ENCODE data around the gene GATAD2B. TPM values are rescaled to one million over a fixed set of nuclear protein-coding genes. Genes with fewer than 3 reads are reported as not detected.

The GATAD2B gene
- total and polyA plus RNA-seq, 2 donors (not counting 1 experiment from before 2014, with no cell fraction given) = 4.8 to 5.2 TPM

DNA sequence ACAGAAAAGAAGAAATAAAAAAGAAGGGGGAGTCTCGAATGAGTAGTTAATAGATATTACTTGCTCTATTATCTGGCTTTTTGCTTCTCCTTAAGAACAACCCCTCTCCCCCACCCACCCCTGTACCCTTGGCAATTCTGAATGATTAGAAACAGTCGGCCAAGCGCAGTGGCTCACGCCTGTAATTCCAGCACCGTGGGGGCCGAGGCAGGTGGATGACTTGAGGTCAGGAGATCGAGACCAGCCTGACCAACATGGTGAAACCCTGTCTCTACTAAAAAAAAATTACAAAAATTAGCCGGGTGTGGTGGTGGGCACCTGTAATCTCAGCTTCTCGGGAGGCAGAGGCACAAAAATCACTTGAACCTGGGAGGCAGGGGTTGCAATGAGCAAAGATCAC lies 42.7 kb downstream of the GATAD2B start:
- TF ChIP-seq, protein P1, sequence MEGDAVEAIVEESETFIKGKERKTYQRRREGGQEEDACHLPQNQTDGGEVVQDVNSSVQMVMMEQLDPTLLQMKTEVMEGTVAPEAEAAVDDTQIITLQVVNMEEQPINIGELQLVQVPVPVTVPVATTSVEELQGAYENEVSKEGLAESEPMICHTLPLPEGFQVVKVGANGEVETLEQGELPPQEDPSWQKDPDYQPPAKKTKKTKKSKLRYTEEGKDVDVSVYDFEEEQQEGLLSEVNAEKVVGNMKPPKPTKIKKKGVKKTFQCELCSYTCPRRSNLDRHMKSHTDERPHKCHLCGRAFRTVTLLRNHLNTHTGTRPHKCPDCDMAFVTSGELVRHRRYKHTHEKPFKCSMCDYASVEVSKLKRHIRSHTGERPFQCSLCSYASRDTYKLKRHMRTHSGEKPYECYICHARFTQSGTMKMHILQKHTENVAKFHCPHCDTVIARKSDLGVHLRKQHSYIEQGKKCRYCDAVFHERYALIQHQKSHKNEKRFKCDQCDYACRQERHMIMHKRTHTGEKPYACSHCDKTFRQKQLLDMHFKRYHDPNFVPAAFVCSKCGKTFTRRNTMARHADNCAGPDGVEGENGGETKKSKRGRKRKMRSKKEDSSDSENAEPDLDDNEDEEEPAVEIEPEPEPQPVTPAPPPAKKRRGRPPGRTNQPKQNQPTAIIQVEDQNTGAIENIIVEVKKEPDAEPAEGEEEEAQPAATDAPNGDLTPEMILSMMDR (conservative IDR thresholded peaks at IDR 0.05 in 1 of 2, IDR thresholded peaks at IDR 0.05 in 1 of 2; ENCODE audit: low read depth in 1 of 2, low read length in 2 of 2) = no peak
- no peak for TF ChIP-seq EZH2 (IDR thresholded peaks at IDR 0.05; ENCODE audit: low read length, missing control alignments)
- H3K4me2 ChIP-seq (ENCODE audit: extremely low read depth, insufficient read depth, low read length) = no peak overlapping the region
- no peaks in the 10 kb centered on the region for H3K9me3 ChIP-seq (ENCODE audit: control insufficient read depth, insufficient read depth, low read depth, low read length)
- no peak overlapping the region for H3K9ac ChIP-seq (ENCODE audit: insufficient read depth, low read length)
- H2AFZ ChIP-seq (ENCODE audit: low read length) = no peak overlapping the region
- H3K4me3 ChIP-seq (replicated peaks in 1 of 4; ENCODE audit: control extremely low read depth in 1 of 4, insufficient read depth in 1 of 4, low read depth in 3 of 4, low read length in 4 of 4) = no peak overlapping the region
- no peaks in the 10 kb centered on the region for H3K27me3 ChIP-seq (ENCODE audit: control insufficient read depth, insufficient read depth, low read length)
- H3K27ac ChIP-seq (ENCODE audit: insufficient read depth, low read length) = no peak overlapping the region
- DNase-seq (ENCODE audit: low read depth in 2 of 2) = no peak
- peaks cover 16% of the 10 kb centered on the region for H3K79me2 ChIP-seq (ENCODE audit: control insufficient read depth, insufficient read depth, low read length)
- H3K4me1 ChIP-seq (ENCODE audit: control insufficient read depth, extremely low read depth, insufficient read depth, low read length) = peaks cover 7% of the 10 kb centered on the region
- H4K20me1 ChIP-seq (ENCODE audit: control insufficient read depth, extremely low read depth, insufficient read depth, low read length) = no peaks in the 10 kb centered on the region
- H3K36me3 ChIP-seq (ENCODE audit: control insufficient read depth, insufficient read depth, low read length) = no peaks in the 10 kb centered on the region

DNA sequence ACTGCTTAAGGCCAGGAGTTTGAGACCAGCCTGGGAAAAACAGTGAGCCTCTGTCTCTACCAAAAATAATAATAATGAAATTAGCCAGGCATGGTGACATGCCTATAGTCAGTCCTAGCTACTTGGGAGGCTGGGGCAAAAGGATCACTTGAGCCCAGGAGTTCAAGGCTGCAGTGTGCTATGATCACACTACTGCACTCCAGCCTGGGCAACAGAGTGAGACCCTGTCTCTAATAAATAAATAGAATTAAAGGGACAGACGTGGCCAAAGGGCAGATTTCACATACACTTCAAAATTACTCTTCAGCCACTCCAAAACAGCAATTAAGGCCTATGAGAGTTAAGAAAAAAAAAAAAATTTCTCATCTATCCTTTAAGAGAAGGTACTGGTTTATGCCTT lies 45.7 kb downstream of the GATAD2B start:
- Histone ChIP-seq H3K4me3 (replicated peaks in 1 of 4; ENCODE audit: control extremely low read depth in 1 of 4, insufficient read depth in 1 of 4, low read depth in 3 of 4, low read length in 4 of 4) (no peak overlapping the region), H3K9me3 (ENCODE audit: control insufficient read depth, insufficient read depth, low read depth, low read length) (no peaks in the 10 kb centered on the region), H3K36me3 (ENCODE audit: control insufficient read depth, insufficient read depth, low read length) (no peaks in the 10 kb centered on the region), H3K4me2 (ENCODE audit: extremely low read depth, insufficient read depth, low read length) (no peak overlapping the region), H4K20me1 (ENCODE audit: control insufficient read depth, extremely low read depth, insufficient read depth, low read length) (no peaks in the 10 kb centered on the region), H3K27ac (ENCODE audit: insufficient read depth, low read length) (no peak overlapping the region), H3K9ac (ENCODE audit: insufficient read depth, low read length) (no peak overlapping the region), H3K27me3 (ENCODE audit: control insufficient read depth, insufficient read depth, low read length) (no peaks in the 10 kb centered on the region), H2AFZ (ENCODE audit: low read length) (no peak overlapping the region), H3K79me2 (ENCODE audit: control insufficient read depth, insufficient read depth, low read length) (peaks cover 10% of the 10 kb centered on the region), H3K4me1 (ENCODE audit: control insufficient read depth, extremely low read depth, insufficient read depth, low read length) (peaks cover 5% of the 10 kb centered on the region)
- no peak for TF ChIP-seq EZH2 (IDR thresholded peaks at IDR 0.05; ENCODE audit: low read length, missing control alignments)
- TF ChIP-seq, protein P1 (conservative IDR thresholded peaks at IDR 0.05 in 1 of 2, IDR thresholded peaks at IDR 0.05 in 1 of 2; ENCODE audit: low read depth in 1 of 2, low read length in 2 of 2) = no peak
- no peak for DNase-seq (ENCODE audit: low read depth in 2 of 2)

DNA sequence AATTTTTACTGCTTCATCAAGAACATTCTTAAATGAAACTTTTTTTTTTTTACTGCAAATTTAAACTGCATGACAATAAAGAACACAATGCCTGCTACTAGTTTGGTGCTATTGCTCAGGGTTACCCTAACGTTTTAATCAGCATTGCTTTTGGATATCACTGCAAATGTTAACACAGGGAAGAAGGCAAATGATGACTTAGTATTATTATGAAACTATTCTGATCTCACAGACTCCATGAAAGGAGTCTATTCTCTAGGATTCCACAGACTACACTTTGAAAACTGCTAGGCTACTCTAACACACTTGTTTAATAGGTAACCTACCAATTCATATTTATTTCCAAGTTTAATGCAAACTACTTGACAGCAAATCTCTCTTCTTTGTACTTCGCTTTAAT lies 49.8 kb downstream of the GATAD2B start:
- Histone ChIP-seq H3K4me1 (ENCODE audit: control insufficient read depth, extremely low read depth, insufficient read depth, low read length) (no peaks in the 10 kb centered on the region), H4K20me1 (ENCODE audit: control insufficient read depth, extremely low read depth, insufficient read depth, low read length) (no peaks in the 10 kb centered on the region), H3K36me3 (ENCODE audit: control insufficient read depth, insufficient read depth, low read length) (no peaks in the 10 kb centered on the region), H3K27ac (ENCODE audit: insufficient read depth, low read length) (no peak overlapping the region), H3K27me3 (ENCODE audit: control insufficient read depth, insufficient read depth, low read length) (no peaks in the 10 kb centered on the region), H3K4me2 (ENCODE audit: extremely low read depth, insufficient read depth, low read length) (no peak overlapping the region), H3K9ac (ENCODE audit: insufficient read depth, low read length) (no peak overlapping the region), H3K9me3 (ENCODE audit: control insufficient read depth, insufficient read depth, low read depth, low read length) (no peaks in the 10 kb centered on the region), H3K79me2 (ENCODE audit: control insufficient read depth, insufficient read depth, low read length) (peaks cover 2% of the 10 kb centered on the region), H3K4me3 (replicated peaks in 1 of 4; ENCODE audit: control extremely low read depth in 1 of 4, insufficient read depth in 1 of 4, low read depth in 3 of 4, low read length in 4 of 4) (no peak overlapping the region), H2AFZ (ENCODE audit: low read length) (no peak overlapping the region)
- DNase-seq (ENCODE audit: low read depth in 2 of 2) = no peak
- no peak for TF ChIP-seq EZH2 (IDR thresholded peaks at IDR 0.05; ENCODE audit: low read length, missing control alignments)
- TF ChIP-seq, protein P1 (conservative IDR thresholded peaks at IDR 0.05 in 1 of 2, IDR thresholded peaks at IDR 0.05 in 1 of 2; ENCODE audit: low read depth in 1 of 2, low read length in 2 of 2) = no peak

Measured in fibroblast of lung (primary cell).